WTC11 (cell line): Measurements from ENCODE around the gene TOMM5. TPM values are rescaled to one million over a fixed set of nuclear protein-coding genes. Genes with fewer than 3 reads are reported as not detected.
A peak's percentile ranks its signal among the peaks of the same experiment; 100 is the strongest.

ENCODE experiments used
- ATAC-seq: fragments of 200-7000 bp; cut with Tn5 transposase; 2 replicates; pipeline ENCODE4 v1.10.0; 2021; ENCODE audit warnings: mild to moderate bottlenecking, moderate library complexity
- CTCF ChIA-PET: fragments of 300-600 bp; sonication (Branson Sonifier 250); formaldehyde crosslinking; loops from one replicate; lab custom pipeline; 2021; ENCODE audit warnings: antibody characterized with exemption; lab: Charles Lee
- POLR2A ChIA-PET: fragments of 350-600 bp; sonication (Branson Sonifier 250); formaldehyde crosslinking; loops from one replicate; lab custom pipeline; 2021; ENCODE audit warnings: antibody characterized with exemption; lab: Charles Lee
- DNase-seq: peaks from one replicate; pipeline ENCODE4 v3.0.0; 2021; ENCODE audit warnings: low spot score
- H3K27ac Mint-ChIP-seq: 2 replicates; pipeline ENCODE4 v1.8.0; 2021; ENCODE audit warnings: mixed read lengths
- H3K27me3 Mint-ChIP-seq: 2 replicates; pipeline ENCODE4 v1.8.0; 2021; ENCODE audit warnings: low read depth, mild to moderate bottlenecking, moderate library complexity, mixed read lengths
- H3K36me3 Mint-ChIP-seq: 2 replicates; pipeline ENCODE4 v1.8.0; 2021; ENCODE audit warnings: mixed read lengths
- H3K4me1 Mint-ChIP-seq: 2 replicates; pipeline ENCODE4 v1.8.0; 2022; ENCODE audit warnings: mixed read lengths
- H3K4me3 Mint-ChIP-seq: 2 replicates; pipeline ENCODE4 v1.8.0; 2021; ENCODE audit warnings: mild to moderate bottlenecking, moderate library complexity, mixed read lengths
- H3K9me3 Mint-ChIP-seq: 2 replicates; pipeline ENCODE4 v1.8.0; 2021; ENCODE audit warnings: mixed read lengths
- EMX1 ChIP-seq: fragments of 250-450 bp; sonication (Bioruptor Pico); IDR thresholded peaks from 2 replicates; pipeline ENCODE4 v1.8.0; 2021; ENCODE audit warnings: mild to moderate bottlenecking
- GTF2I ChIP-seq: fragments of 250-450 bp; sonication (Bioruptor Pico); conservative IDR thresholded peaks from 2 replicates; pipeline ENCODE4 v1.4.0; 2021; ENCODE audit warnings: mild to moderate bottlenecking
- NFATC4 ChIP-seq: fragments of 250-450 bp; sonication (Bioruptor Pico); IDR thresholded peaks from 2 replicates; pipeline ENCODE4 v1.9.0; 2021; ENCODE audit warnings: mild to moderate bottlenecking
- NFE2L1 ChIP-seq: sonication (generic); formaldehyde crosslinking; IDR thresholded peaks from 2 replicates; pipeline ENCODE4 v1.8.1; 2023; ENCODE audit warnings: missing genetic modification reagents
- NR2C2 ChIP-seq: sonication (generic); formaldehyde crosslinking; IDR thresholded peaks from 2 replicates; pipeline ENCODE4 v1.8.0; 2022; ENCODE audit warnings: mild to moderate bottlenecking, missing genetic modification reagents
- NR3C1 ChIP-seq: sonication (generic); formaldehyde crosslinking; conservative IDR thresholded peaks from 2 replicates; pipeline ENCODE4 v1.8.1; 2023; ENCODE audit warnings: low read depth, mild to moderate bottlenecking, missing genetic modification reagents
- PRRX2 ChIP-seq: fragments of 250-450 bp; sonication (Bioruptor Pico); IDR thresholded peaks from 2 replicates; pipeline ENCODE4 v1.8.0; 2021; ENCODE audit warnings: mild to moderate bottlenecking
- SP1 ChIP-seq: sonication (generic); formaldehyde crosslinking; conservative IDR thresholded peaks from 2 replicates; pipeline ENCODE4 v1.8.1; 2022; ENCODE audit warnings: missing genetic modification reagents
- TEAD1 ChIP-seq: sonication (generic); formaldehyde crosslinking; IDR thresholded peaks from 2 replicates; pipeline ENCODE4 v1.8.0; 2022; ENCODE audit warnings: mild to moderate bottlenecking, missing genetic modification reagents
- TP53 ChIP-seq: sonication (generic); formaldehyde crosslinking; IDR thresholded peaks from 2 replicates; pipeline ENCODE4 v1.8.1; 2023; ENCODE audit warnings: mild to moderate bottlenecking, missing genetic modification reagents
- ZNF138 ChIP-seq: sonication (generic); formaldehyde crosslinking; conservative IDR thresholded peaks from 2 replicates; pipeline ENCODE4 v1.8.1; 2022; ENCODE audit warnings: mild to moderate bottlenecking, moderate library complexity, missing genetic modification reagents
- ZNF232 ChIP-seq: sonication (generic); formaldehyde crosslinking; IDR thresholded peaks from 2 replicates; pipeline ENCODE4 v1.8.0; 2022; ENCODE audit warnings: mild to moderate bottlenecking, missing genetic modification reagents
- ZNF263 ChIP-seq: sonication (generic); formaldehyde crosslinking; IDR thresholded peaks from 2 replicates; pipeline ENCODE4 v1.8.1; 2022; ENCODE audit warnings: low read depth, mild to moderate bottlenecking, moderate library complexity, missing genetic modification reagents
- ZNF396 ChIP-seq: fragments of 250-450 bp; sonication (Bioruptor Pico); IDR thresholded peaks from 2 replicates; pipeline ENCODE4 v1.8.0; 2021; ENCODE audit warnings: mild to moderate bottlenecking, moderate library complexity, borderline replicate concordance
- ZNF671 ChIP-seq: fragments of 250-450 bp; sonication (Bioruptor Pico); IDR thresholded peaks from 2 replicates; pipeline ENCODE4 v1.8.0; 2021; ENCODE audit warnings: mild to moderate bottlenecking
- total RNA-seq: library from RNA; stranded (reverse); gene quantifications from 3 replicates; pipeline ENCODE4 v1.2.3, GENCODE V29; 2021
- TF ChIP-seq, protein P1 (sequence below): sonication (generic); formaldehyde crosslinking; IDR thresholded peaks from 2 replicates; pipeline ENCODE4 v1.8.0; 2023; ENCODE audit warnings: mild to moderate bottlenecking, missing genetic modification reagents
- TF ChIP-seq, protein P2 (sequence below): sonication (generic); formaldehyde crosslinking; IDR thresholded peaks from 2 replicates; pipeline ENCODE4 v1.8.1; 2023; ENCODE audit warnings: mild to moderate bottlenecking, missing genetic modification reagents, moderate library complexity
- TF ChIP-seq, protein P3 (sequence below): sonication (generic); formaldehyde crosslinking; IDR thresholded peaks from 2 replicates; pipeline ENCODE4 v1.8.0; 2022; ENCODE audit warnings: mild to moderate bottlenecking, missing genetic modification reagents
- TF ChIP-seq, protein P4 (sequence below): fragments of 250-450 bp; sonication (Bioruptor Pico); IDR thresholded peaks from 2 replicates; pipeline ENCODE4 v1.9.0; 2021; ENCODE audit warnings: mild to moderate bottlenecking
- TF ChIP-seq, protein P5 (sequence below): sonication (generic); formaldehyde crosslinking; conservative IDR thresholded peaks from 2 replicates; pipeline ENCODE4 v1.8.1; 2023; ENCODE audit warnings: mild to moderate bottlenecking, low read depth, missing genetic modification reagents, moderate library complexity
- TF ChIP-seq, protein P6 (sequence below): sonication (generic); formaldehyde crosslinking; IDR thresholded peaks from 2 replicates; pipeline ENCODE4 v1.8.1; 2023; ENCODE audit warnings: mild to moderate bottlenecking, missing genetic modification reagents

The TOMM5 gene
- total RNA-seq, 1 experiment from 2014 or later, result 112 TPM

DNA sequence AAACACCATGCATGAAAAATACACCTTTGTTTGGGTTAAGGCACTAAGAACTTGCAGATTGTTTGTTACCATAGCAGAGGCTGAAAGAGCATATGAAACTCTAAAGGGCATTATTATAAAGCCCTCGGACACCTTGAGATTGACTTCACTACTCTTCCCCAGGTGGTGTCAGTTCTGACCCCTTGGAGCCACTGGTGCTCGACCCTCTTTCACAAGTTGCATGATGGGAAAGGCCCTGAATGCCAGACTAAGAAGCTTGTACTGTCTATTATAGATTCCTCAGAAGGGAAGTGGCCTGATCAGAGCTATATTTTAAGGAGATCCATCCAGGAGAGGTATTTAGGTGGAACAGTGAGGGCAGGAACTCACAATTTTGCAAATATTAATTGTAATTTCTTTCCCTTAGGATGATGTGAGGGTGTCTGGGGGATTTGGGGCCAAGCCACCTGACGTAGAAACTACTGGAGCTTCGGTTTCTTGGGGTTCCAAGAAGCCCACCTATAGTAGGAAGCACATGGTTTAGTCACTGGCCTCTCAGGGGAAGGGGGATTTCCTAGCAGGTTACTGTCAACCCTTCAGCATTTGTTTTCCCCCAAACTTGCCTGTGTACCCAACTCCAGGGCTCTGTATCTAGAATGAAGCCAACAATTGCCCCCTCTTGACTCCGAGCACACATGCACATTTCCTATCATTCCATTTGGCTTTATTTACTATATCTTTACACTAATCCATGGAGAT lies 32.4 kb downstream of the TOMM5 start (continued):
- TF ChIP-seq, protein P1, sequence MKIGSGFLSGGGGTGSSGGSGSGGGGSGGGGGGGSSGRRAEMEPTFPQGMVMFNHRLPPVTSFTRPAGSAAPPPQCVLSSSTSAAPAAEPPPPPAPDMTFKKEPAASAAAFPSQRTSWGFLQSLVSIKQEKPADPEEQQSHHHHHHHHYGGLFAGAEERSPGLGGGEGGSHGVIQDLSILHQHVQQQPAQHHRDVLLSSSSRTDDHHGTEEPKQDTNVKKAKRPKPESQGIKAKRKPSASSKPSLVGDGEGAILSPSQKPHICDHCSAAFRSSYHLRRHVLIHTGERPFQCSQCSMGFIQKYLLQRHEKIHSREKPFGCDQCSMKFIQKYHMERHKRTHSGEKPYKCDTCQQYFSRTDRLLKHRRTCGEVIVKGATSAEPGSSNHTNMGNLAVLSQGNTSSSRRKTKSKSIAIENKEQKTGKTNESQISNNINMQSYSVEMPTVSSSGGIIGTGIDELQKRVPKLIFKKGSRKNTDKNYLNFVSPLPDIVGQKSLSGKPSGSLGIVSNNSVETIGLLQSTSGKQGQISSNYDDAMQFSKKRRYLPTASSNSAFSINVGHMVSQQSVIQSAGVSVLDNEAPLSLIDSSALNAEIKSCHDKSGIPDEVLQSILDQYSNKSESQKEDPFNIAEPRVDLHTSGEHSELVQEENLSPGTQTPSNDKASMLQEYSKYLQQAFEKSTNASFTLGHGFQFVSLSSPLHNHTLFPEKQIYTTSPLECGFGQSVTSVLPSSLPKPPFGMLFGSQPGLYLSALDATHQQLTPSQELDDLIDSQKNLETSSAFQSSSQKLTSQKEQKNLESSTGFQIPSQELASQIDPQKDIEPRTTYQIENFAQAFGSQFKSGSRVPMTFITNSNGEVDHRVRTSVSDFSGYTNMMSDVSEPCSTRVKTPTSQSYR, result no peak
- no peak for TF ChIP-seq NFATC4 (CRISPR knock-in tag)
- TF ChIP-seq ZNF138 (CRISPR knock-in tag), result no peak
- TF ChIP-seq, protein P2, sequence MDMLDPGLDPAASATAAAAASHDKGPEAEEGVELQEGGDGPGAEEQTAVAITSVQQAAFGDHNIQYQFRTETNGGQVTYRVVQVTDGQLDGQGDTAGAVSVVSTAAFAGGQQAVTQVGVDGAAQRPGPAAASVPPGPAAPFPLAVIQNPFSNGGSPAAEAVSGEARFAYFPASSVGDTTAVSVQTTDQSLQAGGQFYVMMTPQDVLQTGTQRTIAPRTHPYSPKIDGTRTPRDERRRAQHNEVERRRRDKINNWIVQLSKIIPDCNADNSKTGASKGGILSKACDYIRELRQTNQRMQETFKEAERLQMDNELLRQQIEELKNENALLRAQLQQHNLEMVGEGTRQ (CRISPR knock-in tag), result no peak
- TF ChIP-seq ZNF232 (CRISPR knock-in tag), result no peak
- TF ChIP-seq, protein P3, sequence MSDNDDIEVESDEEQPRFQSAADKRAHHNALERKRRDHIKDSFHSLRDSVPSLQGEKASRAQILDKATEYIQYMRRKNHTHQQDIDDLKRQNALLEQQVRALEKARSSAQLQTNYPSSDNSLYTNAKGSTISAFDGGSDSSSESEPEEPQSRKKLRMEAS (CRISPR knock-in tag), result no peak
- TF ChIP-seq TEAD1 (CRISPR knock-in tag), result no peak
- TF ChIP-seq, protein P4, sequence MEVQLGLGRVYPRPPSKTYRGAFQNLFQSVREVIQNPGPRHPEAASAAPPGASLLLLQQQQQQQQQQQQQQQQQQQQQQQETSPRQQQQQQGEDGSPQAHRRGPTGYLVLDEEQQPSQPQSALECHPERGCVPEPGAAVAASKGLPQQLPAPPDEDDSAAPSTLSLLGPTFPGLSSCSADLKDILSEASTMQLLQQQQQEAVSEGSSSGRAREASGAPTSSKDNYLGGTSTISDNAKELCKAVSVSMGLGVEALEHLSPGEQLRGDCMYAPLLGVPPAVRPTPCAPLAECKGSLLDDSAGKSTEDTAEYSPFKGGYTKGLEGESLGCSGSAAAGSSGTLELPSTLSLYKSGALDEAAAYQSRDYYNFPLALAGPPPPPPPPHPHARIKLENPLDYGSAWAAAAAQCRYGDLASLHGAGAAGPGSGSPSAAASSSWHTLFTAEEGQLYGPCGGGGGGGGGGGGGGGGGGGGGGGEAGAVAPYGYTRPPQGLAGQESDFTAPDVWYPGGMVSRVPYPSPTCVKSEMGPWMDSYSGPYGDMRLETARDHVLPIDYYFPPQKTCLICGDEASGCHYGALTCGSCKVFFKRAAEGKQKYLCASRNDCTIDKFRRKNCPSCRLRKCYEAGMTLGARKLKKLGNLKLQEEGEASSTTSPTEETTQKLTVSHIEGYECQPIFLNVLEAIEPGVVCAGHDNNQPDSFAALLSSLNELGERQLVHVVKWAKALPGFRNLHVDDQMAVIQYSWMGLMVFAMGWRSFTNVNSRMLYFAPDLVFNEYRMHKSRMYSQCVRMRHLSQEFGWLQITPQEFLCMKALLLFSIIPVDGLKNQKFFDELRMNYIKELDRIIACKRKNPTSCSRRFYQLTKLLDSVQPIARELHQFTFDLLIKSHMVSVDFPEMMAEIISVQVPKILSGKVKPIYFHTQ (CRISPR knock-in tag), result no peak
- TF ChIP-seq, all 79 proteins: peak for 0

GRCh38 chr9:37559125-37559524 lies 33.3 kb downstream of the TOMM5 start:
- Mint-ChIP-seq H3K36me3 (peaks cover 12% of the 10 kb centered on the region), H3K4me3 (no peak overlapping the region)
- peak; percentile 86 for ATAC-seq

DNA sequence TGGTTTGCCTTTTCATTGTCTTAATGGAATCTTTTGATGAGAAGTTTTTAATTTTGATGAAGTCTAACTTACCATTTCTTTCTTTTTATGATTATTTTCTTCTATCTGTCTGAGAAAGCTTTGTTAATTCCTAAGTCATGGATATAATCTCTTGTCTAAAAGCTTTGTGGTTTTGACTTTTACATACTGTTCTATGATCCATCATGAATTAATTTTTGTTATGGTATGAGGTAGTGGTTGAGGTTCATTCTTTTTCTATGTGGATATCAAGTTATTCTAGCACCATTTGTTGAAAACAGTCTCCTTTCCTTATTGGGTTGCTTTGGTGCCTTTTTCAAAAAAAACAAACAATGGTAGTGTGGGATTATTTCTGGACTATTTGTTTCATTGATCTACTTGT lies 36.6 kb downstream of the TOMM5 start:
- Mint-ChIP-seq H3K27me3 (no peaks in the 10 kb centered on the region), H3K4me3 (no peak overlapping the region), H3K9me3 (peaks cover 4% of the 10 kb centered on the region; the same call in 1 of the 2 replicates), H3K4me1 (peaks cover 29% of the 10 kb centered on the region), H3K27ac (no peak overlapping the region), H3K36me3 (no peaks in the 10 kb centered on the region)
- CTCF ChIA-PET, result no interaction called here
- DNase-seq, result no peak
- POLR2A ChIA-PET, result no interaction called here
- no peak for ATAC-seq
- TF ChIP-seq NFE2L1 (no peak), SP1 (CRISPR knock-in tag) (no peak), NR3C1 (CRISPR knock-in tag) (no peak), ZNF671 (CRISPR knock-in tag) (no peak), GTF2I (CRISPR knock-in tag) (no peak), TEAD1 (CRISPR knock-in tag) (no peak), EMX1 (CRISPR knock-in tag) (no peak), ZNF263 (CRISPR knock-in tag) (no peak), NR2C2 (CRISPR knock-in tag) (no peak), PRRX2 (CRISPR knock-in tag) (no peak), ZNF396 (CRISPR knock-in tag) (no peak)
- TF ChIP-seq, protein P5, sequence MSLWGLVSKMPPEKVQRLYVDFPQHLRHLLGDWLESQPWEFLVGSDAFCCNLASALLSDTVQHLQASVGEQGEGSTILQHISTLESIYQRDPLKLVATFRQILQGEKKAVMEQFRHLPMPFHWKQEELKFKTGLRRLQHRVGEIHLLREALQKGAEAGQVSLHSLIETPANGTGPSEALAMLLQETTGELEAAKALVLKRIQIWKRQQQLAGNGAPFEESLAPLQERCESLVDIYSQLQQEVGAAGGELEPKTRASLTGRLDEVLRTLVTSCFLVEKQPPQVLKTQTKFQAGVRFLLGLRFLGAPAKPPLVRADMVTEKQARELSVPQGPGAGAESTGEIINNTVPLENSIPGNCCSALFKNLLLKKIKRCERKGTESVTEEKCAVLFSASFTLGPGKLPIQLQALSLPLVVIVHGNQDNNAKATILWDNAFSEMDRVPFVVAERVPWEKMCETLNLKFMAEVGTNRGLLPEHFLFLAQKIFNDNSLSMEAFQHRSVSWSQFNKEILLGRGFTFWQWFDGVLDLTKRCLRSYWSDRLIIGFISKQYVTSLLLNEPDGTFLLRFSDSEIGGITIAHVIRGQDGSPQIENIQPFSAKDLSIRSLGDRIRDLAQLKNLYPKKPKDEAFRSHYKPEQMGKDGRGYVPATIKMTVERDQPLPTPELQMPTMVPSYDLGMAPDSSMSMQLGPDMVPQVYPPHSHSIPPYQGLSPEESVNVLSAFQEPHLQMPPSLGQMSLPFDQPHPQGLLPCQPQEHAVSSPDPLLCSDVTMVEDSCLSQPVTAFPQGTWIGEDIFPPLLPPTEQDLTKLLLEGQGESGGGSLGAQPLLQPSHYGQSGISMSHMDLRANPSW (CRISPR knock-in tag), result no peak
- TF ChIP-seq, protein P3 (CRISPR knock-in tag), result no peak
- TF ChIP-seq, protein P6, sequence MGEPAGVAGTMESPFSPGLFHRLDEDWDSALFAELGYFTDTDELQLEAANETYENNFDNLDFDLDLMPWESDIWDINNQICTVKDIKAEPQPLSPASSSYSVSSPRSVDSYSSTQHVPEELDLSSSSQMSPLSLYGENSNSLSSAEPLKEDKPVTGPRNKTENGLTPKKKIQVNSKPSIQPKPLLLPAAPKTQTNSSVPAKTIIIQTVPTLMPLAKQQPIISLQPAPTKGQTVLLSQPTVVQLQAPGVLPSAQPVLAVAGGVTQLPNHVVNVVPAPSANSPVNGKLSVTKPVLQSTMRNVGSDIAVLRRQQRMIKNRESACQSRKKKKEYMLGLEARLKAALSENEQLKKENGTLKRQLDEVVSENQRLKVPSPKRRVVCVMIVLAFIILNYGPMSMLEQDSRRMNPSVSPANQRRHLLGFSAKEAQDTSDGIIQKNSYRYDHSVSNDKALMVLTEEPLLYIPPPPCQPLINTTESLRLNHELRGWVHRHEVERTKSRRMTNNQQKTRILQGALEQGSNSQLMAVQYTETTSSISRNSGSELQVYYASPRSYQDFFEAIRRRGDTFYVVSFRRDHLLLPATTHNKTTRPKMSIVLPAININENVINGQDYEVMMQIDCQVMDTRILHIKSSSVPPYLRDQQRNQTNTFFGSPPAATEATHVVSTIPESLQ (CRISPR knock-in tag), result no peak

More at GRCh38 chr9:37559125-37559524, 33.3 kb downstream of the TOMM5 start:
- CTCF ChIA-PET, result interaction anchor here (2.5 kb wide), 1 partner anchor 16 kb away, joined by 6 read pairs; no protein-coding TSS in a partner anchor
- Mint-ChIP-seq H3K4me1 (peaks cover 37% of the 10 kb centered on the region), H3K27ac (no peak overlapping the region), H3K9me3 (peaks cover 15% of the 10 kb centered on the region), H3K27me3 (no peaks in the 10 kb centered on the region; the same call in 1 of the 2 replicates)
- no peak for DNase-seq
- TF ChIP-seq ZNF263 (CRISPR knock-in tag), result no peak
- TF ChIP-seq NFE2L1, result no peak
- TF ChIP-seq TP53 (CRISPR knock-in tag), result no peak
- no peak for TF ChIP-seq ZNF232 (CRISPR knock-in tag)
- POLR2A ChIA-PET, result no interaction called here
